DMS114 treated with DMSO at 0.1 percent for 48 hours (cell line): ENCODE data around the gene THADA.

Experiments used
- DNase-seq: peaks from one replicate; lab custom pipeline; 2025; ENCODE audit not compliant: unreplicated experiment; lab: John Stamatoyannopoulos, UW

Gene THADA

DNA sequence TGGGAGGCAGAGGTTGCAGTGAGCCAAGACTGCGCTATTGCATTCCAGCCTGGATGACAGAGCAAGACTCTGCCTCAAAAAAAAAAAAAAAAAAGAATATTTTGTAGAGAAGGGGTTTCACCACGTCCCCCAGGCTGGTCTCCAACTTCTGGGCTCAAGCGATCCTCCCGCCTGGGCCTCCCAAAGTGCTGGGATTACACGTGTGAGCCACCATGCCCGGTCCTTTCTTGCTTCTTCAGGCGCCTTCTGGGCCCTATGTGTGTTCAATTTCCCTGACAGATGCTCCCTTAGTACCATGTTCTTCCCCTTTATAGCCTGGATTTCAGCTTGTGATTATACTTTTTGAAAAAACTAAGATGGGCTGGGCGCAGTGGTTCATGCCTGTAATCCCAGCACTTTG, 379.2 kb downstream of the THADA start:
- no peak for DNase-seq

- DNase-seq = no peak
Measured at GRCh38 chr2:43215673-43216255, 380.1 kb downstream of the THADA start.

GRCh38 chr2:43214253-43214652, 381.6 kb downstream of the THADA start:
- no peak for DNase-seq

DNA sequence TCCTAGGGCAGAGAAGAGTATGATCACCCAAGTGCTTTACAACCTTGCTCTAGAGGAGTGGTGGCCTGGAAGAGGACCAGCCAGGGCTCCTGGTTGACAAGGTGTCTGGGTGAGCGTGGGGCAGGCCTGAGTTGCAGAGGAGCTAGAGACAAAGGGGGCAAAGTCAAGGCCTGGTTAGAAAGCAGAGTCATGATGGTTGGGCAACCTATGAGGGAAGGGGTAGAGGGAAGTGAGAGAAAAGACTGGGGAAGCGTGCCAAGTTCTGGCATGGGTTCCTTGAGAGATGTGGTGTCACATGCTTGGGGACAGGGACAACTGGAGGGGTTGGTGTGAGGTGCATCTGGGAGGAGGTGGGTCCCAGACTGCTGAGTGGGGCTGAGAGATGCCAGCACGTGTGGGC, 382.9 kb downstream of the THADA start:
- DNase-seq = no peak

GRCh38 chr2:43212216-43212835, 383.5 kb downstream of the THADA start:
- no peak for DNase-seq

DNA sequence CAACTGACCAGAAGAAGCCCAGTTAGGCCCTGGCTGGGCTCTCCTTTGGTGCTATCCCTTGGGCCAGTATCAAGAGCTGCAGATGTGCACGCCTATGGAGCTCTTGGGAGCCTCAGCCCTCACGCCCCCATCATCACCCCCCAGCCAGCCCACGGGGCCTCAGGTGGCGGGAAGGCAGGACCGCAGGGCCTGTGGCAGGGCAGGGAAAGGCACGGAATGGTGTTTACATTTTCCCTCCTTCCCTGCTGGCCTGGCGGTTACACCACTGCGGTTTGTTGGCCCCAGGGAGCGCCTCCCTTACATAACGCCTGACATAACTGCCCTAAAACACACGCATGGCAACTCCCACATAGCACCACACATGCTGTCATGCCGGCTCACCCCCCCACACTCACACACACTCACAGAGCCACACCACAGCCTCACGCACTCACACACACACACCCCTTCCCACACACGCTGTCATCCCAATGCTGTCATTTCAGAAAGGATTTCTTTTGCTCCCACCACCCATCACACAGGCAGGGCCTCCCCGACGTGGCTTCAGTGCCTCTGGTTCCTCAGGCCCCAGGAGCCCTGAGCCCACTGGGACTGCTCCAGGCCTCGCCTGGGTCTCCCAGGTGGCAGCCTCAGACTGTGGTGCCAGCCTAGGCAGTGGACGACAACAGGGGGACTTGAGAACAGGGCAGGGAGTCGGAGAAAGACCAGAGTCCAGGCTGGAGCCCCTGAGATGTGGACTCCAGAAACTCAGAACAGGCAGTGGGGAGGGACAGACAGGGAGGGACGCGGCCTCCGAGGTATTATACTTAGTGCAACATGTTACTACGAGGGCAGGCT, 385.2 kb downstream of the THADA start:
- no peak for DNase-seq

DNA sequence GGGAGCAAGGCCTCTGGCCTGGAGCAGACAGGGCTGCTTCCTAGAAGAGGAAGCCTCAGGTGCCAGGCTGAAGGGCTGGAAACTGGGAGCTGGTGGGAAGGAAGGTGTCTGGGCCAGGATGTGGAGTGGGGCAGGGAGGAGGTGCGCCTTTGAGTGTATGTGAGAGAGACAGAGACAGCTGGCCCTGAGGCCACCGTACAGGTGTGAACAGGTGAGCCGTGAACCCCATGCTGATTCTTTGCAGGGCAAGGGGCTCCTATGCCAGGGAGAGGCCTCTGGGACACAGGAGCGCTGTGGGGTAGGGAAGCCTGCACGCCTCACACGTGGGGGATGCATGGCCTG, 385.7 kb downstream of the THADA start:
- no peak for DNase-seq

- DNase-seq = no peak
Measured at GRCh38 chr2:43209204-43209717, 386.6 kb downstream of the THADA start.

DNA sequence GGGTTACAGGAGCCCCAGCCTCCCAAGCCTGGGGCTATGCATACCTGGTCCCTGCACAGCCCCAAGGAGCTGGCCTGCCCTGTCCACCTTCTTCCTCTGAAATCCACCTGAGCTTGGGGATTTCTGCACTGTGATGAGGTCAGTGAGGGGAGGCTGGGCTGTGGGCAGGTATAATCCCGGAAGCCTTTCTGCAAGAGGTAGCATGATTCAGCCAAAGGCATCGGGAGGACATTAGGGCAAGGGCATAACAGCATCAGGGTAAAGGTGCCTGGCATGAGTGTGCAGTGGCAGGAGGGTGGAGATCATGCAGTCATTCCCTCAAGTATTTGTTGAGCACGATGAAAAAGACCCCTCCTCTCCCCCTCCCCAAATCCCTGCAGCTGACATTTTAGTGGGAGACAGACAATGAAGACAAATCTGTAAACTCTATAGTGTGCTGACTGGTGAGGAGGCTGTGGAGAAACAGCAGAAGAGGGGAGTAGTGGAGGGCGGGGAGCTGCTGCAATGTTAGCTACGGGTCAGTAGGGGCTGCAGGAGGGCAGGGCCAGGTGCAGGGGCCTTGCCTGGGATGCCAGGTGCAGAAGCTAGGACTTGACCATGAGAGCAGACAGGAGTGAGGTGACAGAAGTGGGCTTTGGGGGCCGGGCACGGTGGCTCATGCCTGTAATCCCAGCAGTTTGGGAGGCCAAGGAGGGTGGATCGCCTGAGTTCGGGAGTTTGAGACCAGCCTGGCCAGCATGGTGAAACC, 388.1 kb downstream of the THADA start:
- no peak for DNase-seq

- DNase-seq = no peak
Measured at GRCh38 chr2:43206602-43207001, 389.2 kb downstream of the THADA start.

DNA sequence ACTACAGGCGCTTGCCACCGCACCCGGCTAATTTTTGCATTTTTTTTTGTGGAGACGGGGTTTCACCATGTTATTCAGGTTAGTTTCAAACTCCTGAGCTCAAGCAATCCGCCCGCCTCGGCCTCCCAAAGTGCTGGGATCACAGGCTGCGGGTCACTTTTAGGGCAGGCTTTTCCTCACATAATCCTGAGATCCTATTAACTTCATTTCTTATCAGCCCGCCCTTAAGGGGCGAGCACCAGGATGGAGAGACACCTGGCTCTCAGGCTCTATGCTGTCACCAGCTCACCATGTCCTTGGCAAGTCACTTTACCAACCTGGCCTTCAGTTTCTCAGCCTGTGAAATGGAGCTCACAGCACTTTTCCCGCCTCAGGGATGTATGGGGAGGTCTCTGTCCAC, 392.5 kb downstream of the THADA start:
- DNase-seq = no peak

- DNase-seq = no peak
Measured at GRCh38 chr2:43202289-43202688, 393.5 kb downstream of the THADA start.

GRCh38 chr2:43201497-43201896, 394.3 kb downstream of the THADA start:
- no peak for DNase-seq

DNA sequence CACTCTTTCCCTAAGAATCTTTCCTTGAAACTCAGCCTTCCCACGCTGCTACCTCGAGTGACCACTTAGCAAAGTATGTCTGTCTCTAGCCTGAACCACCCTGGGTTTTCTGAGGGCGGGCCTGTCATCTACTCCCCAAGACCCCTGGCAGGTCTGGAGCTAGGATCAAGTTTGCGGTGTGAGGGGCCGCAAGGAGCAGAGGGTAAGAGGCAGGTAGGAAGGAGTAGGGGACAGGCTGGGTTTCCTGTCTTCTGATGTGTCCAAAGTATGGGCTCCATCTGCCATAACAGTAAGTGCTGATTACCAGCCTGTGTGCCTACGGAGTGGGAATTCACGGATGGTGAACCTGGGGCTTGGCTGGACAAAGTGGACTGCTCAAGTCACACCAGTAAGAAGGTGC, 394.8 kb downstream of the THADA start:
- no peak for DNase-seq

DNA sequence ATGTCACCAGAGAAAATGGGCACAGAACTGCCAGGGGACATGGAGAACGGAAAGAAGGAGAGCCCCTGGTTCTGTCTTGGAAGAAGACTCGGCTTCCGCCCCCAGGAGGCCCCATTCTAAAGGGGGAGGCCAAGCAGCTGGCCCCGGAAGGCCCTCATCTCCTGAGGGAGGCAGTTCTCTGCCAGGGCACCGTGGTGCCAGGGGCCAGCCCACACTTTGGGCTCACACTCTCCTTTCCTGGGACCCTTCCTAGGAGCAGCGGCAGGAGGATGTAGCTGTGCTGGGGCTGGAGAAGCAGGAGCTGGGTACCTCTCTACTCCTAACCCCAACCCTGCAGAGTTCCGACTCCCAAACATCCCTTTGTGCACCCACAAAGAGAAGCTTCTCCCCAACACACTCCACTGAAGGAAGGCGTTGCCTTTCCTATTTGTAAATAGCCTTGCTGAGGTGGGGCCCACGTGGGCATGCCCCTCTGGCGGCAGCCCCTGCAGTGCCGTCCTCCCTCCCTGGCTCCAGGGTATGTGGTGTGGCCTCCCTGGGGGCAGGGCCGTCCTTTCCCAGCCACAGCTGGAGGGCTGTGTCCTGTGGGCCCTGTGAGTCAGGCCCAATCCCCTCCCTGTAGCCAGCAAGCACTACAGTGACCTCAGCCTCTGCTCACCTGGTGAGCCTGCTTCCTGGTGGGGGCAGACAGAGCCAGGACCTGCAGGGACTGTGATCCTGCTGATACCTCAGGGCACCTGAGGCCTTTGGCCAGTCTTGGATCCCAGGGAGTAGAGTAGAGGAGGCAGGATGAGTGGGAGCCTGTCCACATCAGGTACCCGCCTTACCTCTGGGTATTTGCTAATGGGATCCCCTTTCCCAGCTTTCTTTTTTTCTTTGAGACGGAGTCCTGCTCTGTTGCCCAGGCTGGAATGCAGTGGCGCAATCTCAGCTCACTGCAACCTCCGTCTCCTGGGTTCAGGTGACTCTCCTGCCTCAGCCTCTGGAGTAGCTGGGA, 396.0 kb downstream of the THADA start:
- DNase-seq = no peak

- no peak for DNase-seq
Measured at GRCh38 chr2:43198263-43198662, 397.6 kb downstream of the THADA start.

- no peak for DNase-seq
Measured at GRCh38 chr2:43197588-43197896, 398.3 kb downstream of the THADA start.

GRCh38 chr2:43196768-43197587, 398.9 kb downstream of the THADA start:
- no peak for DNase-seq

GRCh38 chr2:43194121-43194869, 401.5 kb downstream of the THADA start:
- DNase-seq = no peak
